HAP-1 (cell line): ENCODE measurements around the gene KLHL36.
"Not testable (repeated sequence)": the region's sequence is repeated elsewhere in the genome, so short reads cannot be mapped to it uniquely, and the experiment has no call there.

Experiments
- DNase-seq, 2 experiments: peaks; one replicate each; pipeline ENCODE4 v3.0.0-alpha.2; 2016 to 2020; ENCODE audit warnings: low spot score in 2 of 2
- H3K27me3 ChIP-seq: fragments of 250-450 bp; sonication (Bioruptor Pico); 2 replicates; pipeline ENCODE4 v1.5.1; 2020; ENCODE audit warnings: low read depth, mild to moderate bottlenecking, moderate library complexity
- H3K36me3 ChIP-seq: fragments of 250-450 bp; sonication (Bioruptor Pico); replicated peaks from 2 replicates; pipeline ENCODE4 v1.5.1; 2020; ENCODE audit warnings: mild to moderate bottlenecking
- H3K4me1 ChIP-seq: fragments of 250-450 bp; sonication (Bioruptor Pico); 2 replicates; pipeline ENCODE4 v1.5.1; 2020; ENCODE audit warnings: mild to moderate bottlenecking
- H3K4me3 ChIP-seq: fragments of 250-450 bp; sonication (Bioruptor Pico); 2 replicates; pipeline ENCODE4 v1.5.1; 2020; ENCODE audit warnings: mild to moderate bottlenecking, moderate library complexity
- H3K9me3 ChIP-seq: fragments of 250-450 bp; sonication (Bioruptor Pico); 2 replicates; pipeline ENCODE4 v1.5.1; 2020; ENCODE audit warnings: mild to moderate bottlenecking, moderate library complexity
- in situ Hi-C: fragments of 300-500 bp; cut with MboI; formaldehyde crosslinking; loops from 3 replicates; pipeline ENCODE4 v1.14.3; 2020; ENCODE audit warnings: low sequenced_read_pairs, inconsistent platforms, mixed read lengths

Gene KLHL36

GRCh38 chr16:84620913-84621312, 27.4 kb upstream of the KLHL36 start:
- not testable (repeated sequence) for DNase-seq, H3K27me3 ChIP-seq, H3K36me3 ChIP-seq, H3K9me3 ChIP-seq, H3K4me3 ChIP-seq
- H3K4me1 ChIP-seq: peaks cover 22% of the 10 kb centered on the region
- in situ Hi-C loops: loop anchor here (5.0 kb wide), 2 partner anchors 106 to 109 kb away; no protein-coding TSS in a partner anchor

- DNase-seq: no peak
- no peaks in the 10 kb centered on the region for H3K9me3 ChIP-seq
- no peak overlapping the region for H3K4me3 ChIP-seq
- H3K36me3 ChIP-seq: no peaks in the 10 kb centered on the region
- peaks cover 17% of the 10 kb centered on the region for H3K4me1 ChIP-seq
- in situ Hi-C loops: no loop called here
- H3K27me3 ChIP-seq: no peaks in the 10 kb centered on the region
These were observed 22.8 kb upstream of the KLHL36 start for GRCh38 chr16:84625556-84625955.

GRCh38 chr16:84628226-84628731, 20.0 kb upstream of the KLHL36 start:
- H3K4me1 ChIP-seq: peaks cover 13% of the 10 kb centered on the region
- H3K36me3 ChIP-seq: no peaks in the 10 kb centered on the region
- in situ Hi-C loops: no loop called here
- no peaks in the 10 kb centered on the region for H3K9me3 ChIP-seq
- no peak overlapping the region for H3K4me3 ChIP-seq
- DNase-seq: no peak
- no peaks in the 10 kb centered on the region for H3K27me3 ChIP-seq

GRCh38 chr16:84629580-84629979, 18.7 kb upstream of the KLHL36 start:
- in situ Hi-C loops: no loop called here
- peaks cover 13% of the 10 kb centered on the region for H3K4me1 ChIP-seq
- H3K4me3 ChIP-seq: no peak overlapping the region
- no peaks in the 10 kb centered on the region for H3K27me3 ChIP-seq
- H3K9me3 ChIP-seq: no peaks in the 10 kb centered on the region
- no peaks in the 10 kb centered on the region for H3K36me3 ChIP-seq
- no peak for DNase-seq

- Histone ChIP-seq H3K36me3 (no peaks in the 10 kb centered on the region), H3K9me3 (no peaks in the 10 kb centered on the region), H3K4me1 (peaks cover 11% of the 10 kb centered on the region), H3K4me3 (no peak overlapping the region), H3K27me3 (no peaks in the 10 kb centered on the region)
- no peak for DNase-seq
- in situ Hi-C loops: no loop called here
These were observed 18.3 kb upstream of the KLHL36 start for GRCh38 chr16:84630009-84630408.

GRCh38 chr16:84630446-84631152, 17.7 kb upstream of the KLHL36 start:
- H3K4me1 ChIP-seq: peaks cover 5% of the 10 kb centered on the region
- DNase-seq: no peak
- no peaks in the 10 kb centered on the region for H3K27me3 ChIP-seq
- no peaks in the 10 kb centered on the region for H3K9me3 ChIP-seq
- no peaks in the 10 kb centered on the region for H3K36me3 ChIP-seq
- in situ Hi-C loops: no loop called here
- H3K4me3 ChIP-seq: no peak overlapping the region

- Histone ChIP-seq H3K4me1 (no peaks in the 10 kb centered on the region), H3K4me3 (no peak overlapping the region), H3K9me3 (no peaks in the 10 kb centered on the region), H3K36me3 (no peaks in the 10 kb centered on the region), H3K27me3 (no peaks in the 10 kb centered on the region)
- DNase-seq: no peak
- in situ Hi-C loops: no loop called here
These were observed 17.2 kb upstream of the KLHL36 start for GRCh38 chr16:84631153-84631466.

GRCh38 chr16:84631886-84632285, 16.4 kb upstream of the KLHL36 start:
- no peaks in the 10 kb centered on the region for H3K27me3 ChIP-seq
- DNase-seq: no peak
- H3K36me3 ChIP-seq: no peaks in the 10 kb centered on the region
- no peak overlapping the region for H3K4me3 ChIP-seq
- no peaks in the 10 kb centered on the region for H3K9me3 ChIP-seq
- in situ Hi-C loops: no loop called here
- no peaks in the 10 kb centered on the region for H3K4me1 ChIP-seq

- H3K36me3 ChIP-seq, H3K4me3 ChIP-seq, DNase-seq, in situ Hi-C loops, H3K4me1 ChIP-seq, H3K9me3 ChIP-seq, H3K27me3 ChIP-seq: not testable (repeated sequence)
These were observed 15.4 kb upstream of the KLHL36 start for GRCh38 chr16:84632862-84633261.

- H3K27me3 ChIP-seq: no peaks in the 10 kb centered on the region
- no peak for DNase-seq
- no peaks in the 10 kb centered on the region for H3K36me3 ChIP-seq
- in situ Hi-C loops: no loop called here
- no peaks in the 10 kb centered on the region for H3K4me1 ChIP-seq
- no peak overlapping the region for H3K4me3 ChIP-seq
- H3K9me3 ChIP-seq: no peaks in the 10 kb centered on the region
These were observed 14.7 kb upstream of the KLHL36 start for GRCh38 chr16:84633622-84634021.

GRCh38 chr16:84635702-84636101, 12.6 kb upstream of the KLHL36 start:
- no peaks in the 10 kb centered on the region for H3K27me3 ChIP-seq
- no peaks in the 10 kb centered on the region for H3K36me3 ChIP-seq
- no peak overlapping the region for H3K4me3 ChIP-seq
- H3K4me1 ChIP-seq: no peaks in the 10 kb centered on the region
- in situ Hi-C loops: no loop called here
- DNase-seq: no peak
- H3K9me3 ChIP-seq: no peaks in the 10 kb centered on the region

GRCh38 chr16:84637709-84638108, 10.6 kb upstream of the KLHL36 start:
- in situ Hi-C loops: no loop called here
- Histone ChIP-seq H3K27me3 (no peaks in the 10 kb centered on the region), H3K4me3 (no peak overlapping the region), H3K36me3 (no peaks in the 10 kb centered on the region), H3K4me1 (no peaks in the 10 kb centered on the region), H3K9me3 (no peaks in the 10 kb centered on the region)
- no peak for DNase-seq

GRCh38 chr16:84638231-84638806, 10.0 kb upstream of the KLHL36 start:
- Histone ChIP-seq H3K36me3 (no peaks in the 10 kb centered on the region), H3K4me1 (no peaks in the 10 kb centered on the region), H3K4me3 (no peak overlapping the region), H3K9me3 (no peaks in the 10 kb centered on the region), H3K27me3 (no peaks in the 10 kb centered on the region)
- no peak for DNase-seq
- in situ Hi-C loops: no loop called here

GRCh38 chr16:84640145-84640544, 8.2 kb upstream of the KLHL36 start:
- no peaks in the 10 kb centered on the region for H3K9me3 ChIP-seq
- no peaks in the 10 kb centered on the region for H3K36me3 ChIP-seq
- H3K4me3 ChIP-seq: no peak overlapping the region
- in situ Hi-C loops: no loop called here
- no peaks in the 10 kb centered on the region for H3K4me1 ChIP-seq
- no peaks in the 10 kb centered on the region for H3K27me3 ChIP-seq
- no peak for DNase-seq
